Fibroblast of skin of left biceps (primary cell): ENCODE measurements around the gene USE1.
"Not testable (repeated sequence)": the region's sequence is repeated elsewhere in the genome, so short reads cannot be mapped to it uniquely, and the experiment has no call there.

Experiments used
- DNase-seq, 2 experiments: peaks; one replicate each; pipeline ENCODE4 v3.0.0-alpha.2; 2013; ENCODE audit warnings: low read depth in 2 of 2

Gene USE1

GRCh38 chr19:17215127-17215971, at the start of gene USE1:
Gene USE1 (plus strand): TSS chr19:17215357. CDS start chr19:17215406, 49 bp downstream.
- DNase-seq = peak; percentile 72 to 75

GRCh38 chr19:17165715-17166114, 49.4 kb upstream of the USE1 start:
- DNase-seq = no peak

DNA sequence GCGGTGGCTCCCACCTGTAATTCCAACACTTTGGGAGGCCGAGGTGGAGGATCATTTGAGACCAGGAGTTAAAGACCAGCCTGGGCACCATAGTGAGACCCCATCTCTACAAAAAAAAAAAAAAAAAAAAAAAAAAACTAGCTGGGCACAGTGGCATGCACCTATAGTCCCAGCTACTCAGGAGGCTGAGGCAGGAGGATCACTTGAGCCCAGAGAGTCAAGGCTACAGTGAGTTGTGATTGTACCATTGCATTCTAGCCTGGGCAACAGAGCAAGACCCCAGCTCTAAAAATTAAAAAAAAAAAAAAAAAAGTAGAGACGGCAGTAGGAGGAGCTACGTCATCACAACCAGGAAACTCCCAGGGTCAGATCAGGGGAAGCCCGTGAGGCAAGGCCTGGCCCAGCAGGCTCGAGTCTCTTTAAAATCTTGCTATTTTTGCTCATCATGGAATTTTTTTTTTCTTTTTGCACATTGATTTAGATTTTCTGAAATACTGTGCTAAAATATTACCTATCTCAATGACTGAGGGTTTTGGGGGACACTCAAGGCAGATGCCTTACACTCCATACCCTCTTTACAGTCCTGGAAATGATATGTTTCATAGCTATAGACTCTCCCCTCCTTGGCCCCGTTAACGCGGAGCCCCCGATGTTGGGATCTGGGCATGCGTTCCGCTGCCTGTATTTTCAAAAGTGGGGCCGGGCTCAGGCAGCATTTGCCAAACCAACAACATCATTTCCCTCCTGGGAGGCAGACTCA, 44.4 kb upstream of the USE1 start:
- no peak for DNase-seq

- DNase-seq = no peak
These were observed 43.3 kb upstream of the USE1 start for GRCh38 chr19:17171874-17172273.

- no peak for DNase-seq
These were observed 42.4 kb upstream of the USE1 start for GRCh38 chr19:17172624-17173345.

DNA sequence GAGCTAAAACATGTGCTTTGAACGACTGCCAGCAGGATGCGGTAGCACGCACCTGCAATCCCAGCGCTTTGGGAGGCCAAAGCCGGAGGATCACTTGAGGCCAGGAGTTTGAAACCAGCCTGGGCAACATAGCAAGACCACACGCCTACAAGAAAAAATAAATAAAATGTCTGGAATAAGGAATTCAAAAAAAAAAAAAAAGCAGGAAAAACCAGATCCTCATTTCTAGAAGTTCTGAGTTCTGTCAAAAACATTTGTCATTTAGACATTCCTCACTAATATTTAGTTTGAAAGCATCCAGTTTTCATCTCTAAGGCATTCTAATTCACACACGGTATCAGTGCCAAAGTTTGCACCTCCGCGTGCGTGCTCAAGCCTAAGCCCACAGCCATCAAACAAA, 36.9 kb upstream of the USE1 start:
- DNase-seq = no peak

DNA sequence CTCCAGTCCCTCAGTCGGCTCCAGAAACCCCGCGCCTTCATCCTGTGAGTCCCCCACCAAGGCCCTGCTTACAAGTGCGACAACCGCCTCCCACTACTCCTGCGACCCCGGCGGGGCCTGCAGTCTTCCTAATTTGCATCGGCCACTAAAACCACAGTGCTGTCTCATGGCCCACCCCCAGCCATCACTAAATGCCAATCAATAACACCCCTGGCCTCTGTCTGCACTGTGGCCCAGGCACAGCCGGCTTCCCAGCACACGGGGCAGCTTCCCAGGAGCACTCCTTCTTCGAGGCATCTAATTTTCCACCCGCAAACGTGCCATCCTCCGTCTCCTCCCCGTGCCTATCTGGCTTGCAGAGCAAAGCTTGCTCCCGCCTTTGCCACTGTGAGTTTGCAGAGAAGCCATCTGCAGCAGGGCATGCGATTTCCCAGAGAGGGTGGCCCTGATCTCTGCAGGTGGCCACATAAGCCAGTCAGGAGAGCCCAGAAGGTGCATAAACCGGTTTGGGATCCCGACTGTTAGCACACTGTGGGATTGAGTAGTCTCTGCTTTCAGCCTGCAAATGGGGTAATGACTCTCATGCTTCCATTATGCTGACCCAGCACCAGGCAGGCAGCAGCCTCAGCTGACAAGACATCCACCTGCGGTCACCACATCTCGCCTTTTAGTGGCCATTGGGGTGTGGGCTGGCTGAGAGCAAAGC, 34.0 kb upstream of the USE1 start:
- DNase-seq = no peak

DNA sequence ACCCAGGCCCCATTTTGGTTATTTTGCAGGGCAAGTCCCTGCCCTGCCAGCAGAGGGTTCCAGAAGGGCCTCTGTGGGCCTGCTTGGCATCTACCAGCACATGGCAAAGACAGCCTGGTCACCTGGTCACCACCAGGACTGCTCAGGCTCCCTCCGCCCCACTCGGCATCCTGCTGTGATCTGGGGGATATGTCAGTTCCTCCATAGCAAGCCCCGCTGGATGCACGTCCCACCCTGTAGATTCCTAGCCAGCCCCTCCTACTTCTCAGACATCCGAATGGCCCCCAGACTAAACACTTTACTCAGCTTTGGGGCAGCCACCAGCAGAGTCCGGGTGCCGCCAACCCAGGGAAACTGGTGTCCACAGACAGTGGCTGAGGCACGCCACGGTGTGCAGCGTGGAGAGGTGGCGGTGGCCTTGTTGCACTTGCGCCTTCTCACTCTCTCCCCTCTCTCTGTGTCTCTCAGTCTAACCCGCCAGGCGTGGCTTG, 31.8 kb upstream of the USE1 start:
- no peak for DNase-seq

DNA sequence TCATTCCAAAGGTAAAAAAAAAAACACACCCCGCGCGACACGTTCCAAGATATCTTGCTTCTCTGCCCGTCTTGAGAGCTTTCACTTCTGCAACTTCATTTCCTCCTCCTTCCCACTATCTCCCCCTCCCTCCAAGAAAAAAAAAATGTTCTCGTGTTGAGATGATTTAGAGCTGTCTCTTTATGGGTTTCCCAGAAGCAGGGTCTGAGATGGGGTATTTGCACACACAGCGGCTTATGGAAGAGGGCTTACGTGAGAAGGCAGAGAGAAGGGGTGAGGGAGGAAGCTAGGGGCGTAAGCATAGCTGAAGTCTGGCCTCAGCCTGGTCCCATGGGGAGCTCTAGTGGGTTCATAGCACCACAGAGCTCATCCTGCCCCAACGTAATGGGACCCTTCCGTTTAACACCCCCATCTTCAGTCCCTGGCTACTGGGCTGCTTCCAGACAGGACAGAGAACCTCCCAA, 31.3 kb upstream of the USE1 start:
- DNase-seq = no peak

- DNase-seq = no peak
These were observed 30.8 kb upstream of the USE1 start for GRCh38 chr19:17184371-17184841.

- no peak for DNase-seq
These were observed 29.6 kb upstream of the USE1 start for GRCh38 chr19:17185590-17185989.

DNA sequence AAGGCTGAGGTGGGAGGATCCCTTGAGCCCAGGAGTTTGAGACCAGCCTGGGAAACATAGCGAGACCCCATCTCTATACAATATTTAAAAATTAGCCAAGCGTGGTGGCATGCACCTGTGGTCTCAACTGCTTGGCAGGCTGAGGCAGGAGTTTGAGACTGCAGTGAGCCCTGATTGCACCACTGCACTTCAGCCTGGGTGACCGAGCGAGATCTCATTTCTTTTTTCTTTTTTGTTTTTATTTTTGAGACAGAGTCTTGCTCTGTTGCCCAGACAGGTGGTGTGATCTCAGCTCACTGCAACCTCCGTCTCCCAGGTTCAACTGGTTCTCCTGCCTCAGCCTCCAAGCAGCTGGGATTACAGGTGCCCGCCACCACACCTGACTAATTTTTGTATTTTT, 23.4 kb upstream of the USE1 start:
- DNase-seq = not testable (repeated sequence)

- no peak for DNase-seq
These were observed 22.4 kb upstream of the USE1 start for GRCh38 chr19:17192751-17193150.

GRCh38 chr19:17194608-17195007, 20.5 kb upstream of the USE1 start:
- no peak for DNase-seq

- DNase-seq = no peak
These were observed 20.1 kb upstream of the USE1 start for GRCh38 chr19:17195106-17195505.

- DNase-seq = no peak
These were observed 18.5 kb upstream of the USE1 start for GRCh38 chr19:17196610-17197009.

GRCh38 chr19:17197666-17198065, 17.5 kb upstream of the USE1 start:
- no peak for DNase-seq

DNA sequence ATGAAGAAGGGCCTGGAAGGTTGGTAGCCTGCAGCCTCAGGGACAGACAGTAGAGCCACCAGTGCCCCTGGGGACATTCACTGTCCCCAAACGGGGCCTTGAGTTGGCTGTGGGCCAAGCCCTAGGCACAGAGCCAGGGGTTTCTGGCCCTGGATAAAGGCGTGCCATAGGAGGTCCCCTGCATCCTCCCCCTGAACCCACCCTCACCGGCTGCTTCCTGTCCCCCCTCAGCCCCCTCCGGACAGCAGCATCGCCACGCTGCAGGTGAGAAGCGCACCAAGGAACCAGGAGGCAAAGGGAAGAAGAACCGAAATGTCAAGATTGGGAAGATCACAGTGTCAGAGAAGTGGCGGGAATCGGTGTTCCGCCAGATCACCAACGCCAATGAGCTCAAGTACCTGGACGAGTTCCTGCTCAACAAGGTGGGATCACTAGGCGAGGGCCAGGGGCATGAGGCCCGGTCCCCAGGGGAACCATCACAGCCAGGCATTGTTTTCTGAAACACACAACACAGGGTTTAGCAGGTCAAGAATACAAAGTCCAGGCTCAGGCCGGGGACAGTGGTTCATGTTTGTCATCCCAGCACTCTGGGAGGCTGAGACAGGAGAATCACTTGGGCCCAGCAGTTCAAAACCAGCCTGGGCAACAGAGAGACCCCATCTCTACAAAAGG, 14.6 kb upstream of the USE1 start:
- DNase-seq = no peak

GRCh38 chr19:17202249-17202648, 12.9 kb upstream of the USE1 start:
- no peak for DNase-seq

- no peak for DNase-seq
These were observed 12.4 kb upstream of the USE1 start for GRCh38 chr19:17202713-17203112.
